ENCODE data around the gene ENPP1. TPM values are rescaled to one million over a fixed set of nuclear protein-coding genes. Genes with fewer than 3 reads are reported as not detected.

Gene ENPP1
- polyA plus RNA-seq, 1 of the 3 experiments (the other 2 are of a cell fraction), result not detected

GRCh38 chr6:131807321-131807643 is 538 bp upstream of the ENPP1 start:
- Histone ChIP-seq H3K9ac (no peak overlapping the region), H3K9me2 (no peaks in the 10 kb centered on the region), H3K4me2 (peak overlapping the region; percentile 90; the same call in 1 of the 2 replicates), H3K27me3 (ENCODE audit: insufficient read depth) (peaks cover 20% of the 10 kb centered on the region; the same call in 1 of the 2 replicates), H2AFZ (ENCODE audit: low read depth) (peak overlapping the region; percentile 69; the same call in 1 of the 2 replicates), H3K9me3 (no peaks in the 10 kb centered on the region), H3F3A (replicated peaks; ENCODE audit: insufficient read depth) (no peaks in the 10 kb centered on the region), H4K20me1 (ENCODE audit: insufficient read depth) (no peaks in the 10 kb centered on the region), H3K36me3 (replicated peaks in 1 of 2; ENCODE audit: control insufficient read depth in 1 of 2, insufficient read depth in 2 of 2, low read length in 1 of 2) (no peaks in the 10 kb centered on the region), H3K4me1 (ENCODE audit: control insufficient read depth in 1 of 2, insufficient read depth in 2 of 2, low read depth in 1 of 2, low read length in 1 of 2) (peaks cover 0 to 2% of the 10 kb centered on the region in 2 experiments; a peak in 1 of 4 replicates), H3K79me2 (ENCODE audit: insufficient read depth) (no peaks in the 10 kb centered on the region), H3K27ac (ENCODE audit: low read depth in 2 of 2, low read length in 1 of 2) (no peak overlapping the region), H3K4me3 (ENCODE audit: low read depth in 2 of 2, low read length in 1 of 2) (peak overlapping the region; percentile 28 to 64)
- WGBS (ENCODE audit: low lambda C conversion rate), result 5% methylated on average over 12 of the region's 17 CpGs
- DNase-seq, result no peak
- ChIA-PET POLR2A (no interaction called here), CTCF (no interaction called here)
- TF ChIP-seq USF2 (IDR thresholded peaks at IDR 0.05; ENCODE audit: borderline replicate concordance, low read depth, low read length), result no peak
- no peak for TF ChIP-seq USF1 (IDR thresholded peaks at IDR 0.05; ENCODE audit: borderline replicate concordance, low read depth)
- TF ChIP-seq MEF2A (IDR thresholded peaks at IDR 0.05; ENCODE audit: borderline replicate concordance, low read depth), result no peak
- TF ChIP-seq NFIC (IDR thresholded peaks at IDR 0.05; ENCODE audit: borderline replicate concordance), result no peak
- TF ChIP-seq RFX5 (IDR thresholded peaks at IDR 0.05; ENCODE audit: low read length), result no peak
- TF ChIP-seq NRF1 (IDR thresholded peaks at IDR 0.05; ENCODE audit: low read depth, low read length), result no peak
- TF ChIP-seq GABPA (IDR thresholded peaks at IDR 0.05; ENCODE audit: low read depth), result no peak
- no peak for TF ChIP-seq GATA2 (CRISPR knock-in tag; IDR thresholded peaks at IDR 0.05)
- TF ChIP-seq TEAD4 (IDR thresholded peaks at IDR 0.05; ENCODE audit: borderline replicate concordance, insufficient read depth), result no peak
- no peak for TF ChIP-seq FOXM1 (IDR thresholded peaks at IDR 0.05; ENCODE audit: low read depth)
- TF ChIP-seq PBX3 (IDR thresholded peaks at IDR 0.05), result no peak
- TF ChIP-seq RCOR1 (IDR thresholded peaks at IDR 0.05; ENCODE audit: low read length), result no peak
- no peak for TF ChIP-seq MXI1 (IDR thresholded peaks at IDR 0.05; ENCODE audit: low read depth, low read length)
- no peak for TF ChIP-seq IRF3 (IDR thresholded peaks at IDR 0.05; ENCODE audit: low read depth, low read length)
- TF ChIP-seq YY1 (IDR thresholded peaks at IDR 0.05; ENCODE audit: low read depth), result no peak
- no peak for TF ChIP-seq MAX (IDR thresholded peaks at IDR 0.05; ENCODE audit: low read depth)
- no peak for TF ChIP-seq TCF12 (IDR thresholded peaks at IDR 0.05)
- TF ChIP-seq RXRA (IDR thresholded peaks at IDR 0.05; ENCODE audit: borderline replicate concordance, low read depth), result no peak

Measured in SK-N-SH (cell line).